SJCRH30 (cell line): ENCODE results near the gene IRGC. TPM values are rescaled to one million over a fixed set of nuclear protein-coding genes. Genes with fewer than 3 reads are reported as not detected.
"Not testable (repeated sequence)": the region's sequence is repeated elsewhere in the genome, so short reads cannot be mapped to it uniquely, and the experiment has no call there.

Experiments
- DNase-seq, 2 experiments: peaks; one replicate each; pipeline ENCODE4 v3.0.0-alpha.2; 2015 to 2020
- H3K27ac ChIP-seq: fragments of 250-450 bp; sonication (Bioruptor Pico); 2 replicates; pipeline ENCODE4 v1.5.1; 2020; ENCODE audit warnings: mild to moderate bottlenecking, moderate library complexity
- H3K27me3 ChIP-seq: fragments of 250-450 bp; sonication (Bioruptor Pico); 2 replicates; pipeline ENCODE4 v1.5.1; 2020; ENCODE audit warnings: mild to moderate bottlenecking, moderate library complexity
- H3K36me3 ChIP-seq: fragments of 250-450 bp; sonication (Bioruptor Pico); 2 replicates; pipeline ENCODE4 v1.5.1; 2020; ENCODE audit warnings: mild to moderate bottlenecking, moderate library complexity
- H3K4me1 ChIP-seq: fragments of 250-450 bp; sonication (Bioruptor Pico); 2 replicates; pipeline ENCODE4 v1.5.1; 2020; ENCODE audit warnings: mild to moderate bottlenecking, moderate library complexity
- H3K4me3 ChIP-seq: fragments of 250-450 bp; sonication (Bioruptor Pico); 2 replicates; pipeline ENCODE4 v1.5.1; 2020; ENCODE audit warnings: mild to moderate bottlenecking, moderate library complexity
- H3K9me3 ChIP-seq: fragments of 250-450 bp; sonication (Bioruptor Pico); replicated peaks from 2 replicates; pipeline ENCODE4 v1.5.1; 2020; ENCODE audit warnings: mild to moderate bottlenecking, moderate library complexity
- total RNA-seq: library from RNA; depleted of rRNA; stranded (reverse); fragments of >200 nt; shearing (Covaris generic); gene quantifications from 2 replicates; pipeline ENCODE4 v1.2.3, GENCODE V29; 2014; rRNA removed

Gene IRGC, protein sequence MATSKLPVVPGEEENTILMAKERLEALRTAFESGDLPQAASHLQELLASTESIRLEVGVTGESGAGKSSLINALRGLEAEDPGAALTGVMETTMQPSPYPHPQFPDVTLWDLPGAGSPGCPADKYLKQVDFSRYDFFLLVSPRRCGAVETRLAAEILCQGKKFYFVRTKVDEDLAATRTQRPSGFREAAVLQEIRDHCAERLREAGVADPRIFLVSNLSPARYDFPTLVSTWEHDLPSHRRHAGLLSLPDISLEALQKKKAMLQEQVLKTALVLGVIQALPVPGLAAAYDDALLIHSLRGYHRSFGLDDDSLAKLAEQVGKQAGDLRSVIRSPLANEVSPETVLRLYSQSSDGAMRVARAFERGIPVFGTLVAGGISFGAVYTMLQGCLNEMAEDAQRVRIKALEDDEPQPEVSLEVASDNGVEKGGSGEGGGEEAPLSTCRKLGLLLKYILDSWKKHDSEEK
- total RNA-seq, result not detected in 2 replicates

GRCh38 chr19:43715776-43716175 is at the start of gene IRGC:
Gene IRGC (plus strand): TSS chr19:43716076. CDS start chr19:43718559, 2,483 bp downstream.
- Histone ChIP-seq H3K27ac (no peak within 1 kb of the TSS), H3K27me3 (no peaks in the 10 kb centered on the region), H3K9me3 (no peaks in the 10 kb centered on the region), H3K4me1 (0 out of 2 replicates have a peak, but pooled peaks cover 3% of the 10 kb centered on the region), H3K36me3 (no peaks in the 10 kb centered on the region), H3K4me3 (no peak within 1 kb of the TSS)
- no peak for DNase-seq

DNA sequence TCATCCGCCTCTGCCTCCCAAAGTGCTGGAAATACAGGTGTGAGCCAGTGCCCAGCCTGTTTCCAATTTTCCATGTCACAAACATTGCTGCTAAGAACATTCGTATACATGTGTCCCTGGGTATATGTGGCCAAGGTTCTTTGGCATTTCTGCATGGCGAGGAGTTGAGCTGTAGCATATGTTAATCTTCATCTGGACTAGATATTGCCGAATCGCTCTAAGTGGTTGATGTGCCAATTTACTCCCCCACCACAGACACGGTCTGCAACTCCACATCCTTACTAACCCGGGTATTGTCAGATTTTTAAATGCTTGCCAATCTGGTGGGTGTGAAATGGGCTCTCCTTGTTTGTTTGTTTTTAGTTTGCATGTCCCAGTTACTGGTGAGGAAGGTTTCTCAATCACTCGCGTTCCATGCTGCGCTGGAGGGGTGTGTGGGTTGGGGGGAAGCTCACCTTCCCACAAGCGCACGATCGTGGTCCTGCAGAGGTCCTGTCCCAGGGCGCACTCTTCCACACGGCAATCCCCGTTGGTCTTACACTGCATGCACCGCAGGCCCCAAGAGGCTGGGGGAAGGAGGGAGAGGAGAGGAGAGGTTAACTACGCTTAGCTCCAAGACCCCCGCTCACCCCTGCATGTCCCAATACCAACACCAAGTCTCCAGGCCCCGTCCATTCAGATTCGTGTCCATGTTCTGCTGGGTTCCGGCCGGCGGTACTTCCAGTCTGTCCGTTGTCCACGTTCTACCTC is 48.6 kb upstream of the IRGC start:
- peak; percentile 7 to 31 for DNase-seq
- no peaks in the 10 kb centered on the region for H3K9me3 ChIP-seq

GRCh38 chr19:43667876-43668405 is 47.9 kb upstream of the IRGC start:
- Histone ChIP-seq H3K27me3 (no peaks in the 10 kb centered on the region), H3K27ac (peak overlapping the region; percentile 71), H3K9me3 (no peaks in the 10 kb centered on the region), H3K4me1 (no peaks in the 10 kb centered on the region), H3K4me3 (peak overlapping the region; percentile 58), H3K36me3 (no peaks in the 10 kb centered on the region)
- no peak for DNase-seq

More for the DNA sequence above, 48.6 kb upstream of the IRGC start:
- Histone ChIP-seq H3K4me1 (no peaks in the 10 kb centered on the region), H3K27ac (peak overlapping the region; percentile 71), H3K27me3 (no peaks in the 10 kb centered on the region), H3K4me3 (peak overlapping the region; percentile 58), H3K36me3 (no peaks in the 10 kb centered on the region; the same call in 1 of the 2 replicates)

GRCh38 chr19:43668406-43669109 is 47.3 kb upstream of the IRGC start:
- peak overlapping the region; percentile 58 for H3K4me3 ChIP-seq
- no peaks in the 10 kb centered on the region for H3K36me3 ChIP-seq
- no peaks in the 10 kb centered on the region for H3K4me1 ChIP-seq
- DNase-seq, result peak; percentile 98 to 99
- peak overlapping the region; percentile 42 for H3K27ac ChIP-seq
- no peaks in the 10 kb centered on the region for H3K9me3 ChIP-seq
- no peaks in the 10 kb centered on the region for H3K27me3 ChIP-seq

- H3K27me3 ChIP-seq, result no peaks in the 10 kb centered on the region
- no peak overlapping the region for H3K4me3 ChIP-seq
- no peak for DNase-seq
- no peaks in the 10 kb centered on the region for H3K9me3 ChIP-seq
- H3K27ac ChIP-seq, result no peak overlapping the region
- H3K4me1 ChIP-seq, result peaks cover 3% of the 10 kb centered on the region; the same call in 1 of the 2 replicates
- H3K36me3 ChIP-seq, result no peaks in the 10 kb centered on the region
Measured at GRCh38 chr19:43672061-43672679, 43.7 kb upstream of the IRGC start.

- no peaks in the 10 kb centered on the region for H3K36me3 ChIP-seq
- no peak overlapping the region for H3K4me3 ChIP-seq
- no peaks in the 10 kb centered on the region for H3K9me3 ChIP-seq
- H3K4me1 ChIP-seq, result peaks cover 3% of the 10 kb centered on the region; the same call in 1 of the 2 replicates
- H3K27me3 ChIP-seq, result no peaks in the 10 kb centered on the region
- H3K27ac ChIP-seq, result no peak overlapping the region
- no peak for DNase-seq
Measured at GRCh38 chr19:43673637-43674036, 42.2 kb upstream of the IRGC start.

GRCh38 chr19:43674183-43674582 is 41.7 kb upstream of the IRGC start:
- peaks cover 3% of the 10 kb centered on the region; the same call in 1 of the 2 replicates for H3K4me1 ChIP-seq
- H3K27ac ChIP-seq, result no peak overlapping the region
- H3K27me3 ChIP-seq, result no peaks in the 10 kb centered on the region
- no peaks in the 10 kb centered on the region for H3K36me3 ChIP-seq
- H3K4me3 ChIP-seq, result no peak overlapping the region
- DNase-seq, result no peak
- no peaks in the 10 kb centered on the region for H3K9me3 ChIP-seq

DNA sequence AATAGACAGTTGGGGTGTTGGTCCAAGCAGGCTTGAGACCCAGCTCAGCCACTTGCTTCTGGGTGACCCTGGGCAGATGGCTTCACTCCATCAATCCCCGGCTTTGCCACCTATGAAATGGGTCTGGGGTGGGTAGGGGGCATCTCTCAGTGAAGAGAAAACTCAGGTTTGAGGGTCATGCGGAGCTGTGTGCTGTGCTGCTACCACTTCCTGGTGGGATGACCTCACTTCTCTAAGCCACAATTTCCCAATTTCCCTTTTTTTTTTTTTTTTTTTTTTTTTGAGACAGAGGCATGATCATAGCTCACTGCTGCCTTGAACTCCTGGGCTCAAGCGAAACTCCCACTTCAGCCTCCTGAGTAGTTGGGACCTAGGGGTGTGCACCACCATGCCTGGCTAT is 41.3 kb upstream of the IRGC start:
- DNase-seq, result no peak
- no peaks in the 10 kb centered on the region for H3K36me3 ChIP-seq
- peaks cover 3% of the 10 kb centered on the region; the same call in 1 of the 2 replicates for H3K4me1 ChIP-seq
- no peaks in the 10 kb centered on the region for H3K9me3 ChIP-seq
- H3K27ac ChIP-seq, result no peak overlapping the region
- H3K27me3 ChIP-seq, result no peaks in the 10 kb centered on the region
- no peak overlapping the region for H3K4me3 ChIP-seq

DNA sequence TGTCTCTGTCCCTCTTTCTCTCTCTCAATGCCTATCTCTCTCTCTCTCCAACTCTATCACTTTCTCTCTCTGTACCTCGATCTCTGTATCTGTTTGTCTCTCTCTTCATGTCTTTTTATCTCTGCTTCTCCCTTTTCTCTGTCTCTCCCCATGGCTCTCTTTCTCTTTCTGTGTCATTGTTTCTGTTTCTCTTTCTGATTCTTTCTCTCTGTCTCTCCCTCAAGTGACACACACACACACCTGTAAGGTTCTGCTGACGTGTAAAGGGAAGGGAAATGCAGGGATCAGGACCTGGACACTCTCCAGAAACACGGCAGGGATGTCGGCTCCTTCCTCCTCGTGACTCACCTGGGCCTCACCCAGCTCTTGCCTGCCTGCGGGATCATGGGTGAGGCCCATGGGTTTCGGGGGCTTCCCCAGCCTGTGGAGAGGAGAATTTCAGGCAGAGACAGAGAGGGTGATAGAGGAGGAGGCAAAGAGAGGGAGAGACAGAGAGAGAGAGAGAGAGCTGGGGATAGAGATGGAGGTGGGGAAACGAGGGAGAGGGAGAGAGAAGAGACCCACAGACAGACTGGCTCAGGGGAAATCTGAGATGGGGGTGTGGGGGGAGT is 40.5 kb upstream of the IRGC start:
- no peaks in the 10 kb centered on the region for H3K27me3 ChIP-seq
- no peak overlapping the region for H3K4me3 ChIP-seq
- H3K4me1 ChIP-seq, result peaks cover 3% of the 10 kb centered on the region; the same call in 1 of the 2 replicates
- no peaks in the 10 kb centered on the region for H3K9me3 ChIP-seq
- no peaks in the 10 kb centered on the region for H3K36me3 ChIP-seq
- no peak overlapping the region for H3K27ac ChIP-seq
- no peak for DNase-seq

- Histone ChIP-seq H3K27me3 (no peaks in the 10 kb centered on the region), H3K27ac (no peak overlapping the region), H3K4me3 (no peak overlapping the region), H3K4me1 (peaks cover 3% of the 10 kb centered on the region; the same call in 1 of the 2 replicates), H3K9me3 (no peaks in the 10 kb centered on the region), H3K36me3 (no peaks in the 10 kb centered on the region)
- DNase-seq, result no peak
Measured at GRCh38 chr19:43675906-43676305, 40.0 kb upstream of the IRGC start.

DNA sequence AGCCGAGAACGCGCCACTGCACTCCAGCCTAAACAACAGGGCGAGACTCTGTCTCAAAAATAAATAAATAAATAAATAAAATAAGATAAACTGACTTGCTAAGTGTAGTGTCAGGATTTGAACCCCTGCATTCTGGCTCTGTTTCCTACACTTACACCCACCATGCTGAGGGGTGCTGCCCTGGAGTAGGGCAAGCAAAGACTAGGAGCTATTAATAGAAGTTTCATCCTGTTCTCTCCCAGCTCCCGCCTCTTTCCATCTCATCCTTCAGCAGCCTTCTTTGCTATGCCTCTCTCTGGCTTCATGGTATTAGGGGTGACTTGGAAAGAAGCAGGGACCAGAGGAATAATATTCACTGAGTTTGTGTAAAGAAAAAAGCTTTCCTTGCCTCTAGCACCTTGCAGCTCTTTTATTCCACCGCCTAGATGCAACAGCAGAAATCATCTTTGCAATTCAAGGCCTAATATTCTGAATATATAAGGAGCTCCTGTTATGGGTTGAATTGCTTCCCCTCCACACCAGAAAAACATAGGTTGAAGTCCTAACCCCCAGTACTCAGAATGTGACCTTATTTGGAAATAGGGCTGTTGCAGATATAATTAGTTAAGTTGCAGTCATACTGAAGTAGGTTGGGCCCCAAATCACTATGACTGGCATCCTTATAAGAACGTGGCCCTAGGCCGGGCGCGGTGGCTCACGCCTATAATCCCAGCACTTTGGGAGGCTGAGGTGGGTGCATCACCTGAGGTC is 37.2 kb upstream of the IRGC start:
- H3K9me3 ChIP-seq, result no peaks in the 10 kb centered on the region
- H3K27ac ChIP-seq, result no peak overlapping the region
- H3K27me3 ChIP-seq, result no peaks in the 10 kb centered on the region
- peaks cover 3% of the 10 kb centered on the region; the same call in 1 of the 2 replicates for H3K4me1 ChIP-seq
- H3K36me3 ChIP-seq, result no peaks in the 10 kb centered on the region
- no peak overlapping the region for H3K4me3 ChIP-seq
- no peak for DNase-seq

DNA sequence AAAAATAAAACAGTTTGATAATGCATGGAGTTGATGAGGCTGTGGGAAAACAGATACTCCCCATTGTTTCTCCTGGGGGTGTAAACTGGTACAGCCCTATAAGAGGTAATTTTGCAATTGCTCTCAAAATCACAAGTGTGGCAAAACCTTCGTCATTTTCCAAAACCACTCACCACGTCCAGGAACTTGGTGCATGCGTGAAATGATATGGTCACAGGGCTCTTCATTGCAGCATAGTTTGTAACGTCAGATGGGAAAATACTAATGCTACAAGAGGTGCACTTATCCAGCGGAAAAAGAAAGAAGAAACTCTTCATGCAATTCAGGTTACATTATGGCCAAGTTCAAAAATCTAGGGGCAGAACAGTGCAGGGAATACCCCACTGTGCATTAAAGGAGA is 34.1 kb upstream of the IRGC start:
- Histone ChIP-seq H3K9me3 (no peaks in the 10 kb centered on the region), H3K4me1 (peaks cover 1% of the 10 kb centered on the region; the same call in 1 of the 2 replicates), H3K4me3 (no peak overlapping the region), H3K27me3 (no peaks in the 10 kb centered on the region), H3K27ac (no peak overlapping the region), H3K36me3 (no peaks in the 10 kb centered on the region)
- DNase-seq, result no peak

DNA sequence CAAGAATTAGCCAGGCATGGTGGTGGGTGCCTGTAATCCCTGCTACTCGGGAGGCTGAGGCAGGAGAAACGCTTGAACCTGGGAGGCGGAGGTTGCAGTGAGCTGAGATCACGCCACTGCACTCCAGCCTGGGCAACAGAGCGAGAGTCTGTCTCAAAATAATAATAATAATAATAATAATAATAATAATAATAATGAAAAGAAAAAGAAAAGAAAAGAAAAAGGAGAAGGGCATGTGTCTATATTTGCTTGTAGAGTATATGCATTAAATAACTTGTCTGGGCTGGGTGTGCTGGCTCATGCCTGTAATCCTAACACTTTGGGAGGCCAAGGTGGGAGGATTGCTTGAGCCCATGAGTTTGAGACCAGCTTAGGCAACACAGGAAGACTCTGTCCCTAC is 33.6 kb upstream of the IRGC start:
- not testable (repeated sequence) for H3K36me3 ChIP-seq, H3K27me3 ChIP-seq, H3K4me3 ChIP-seq, H3K4me1 ChIP-seq, DNase-seq, H3K27ac ChIP-seq, H3K9me3 ChIP-seq
